ENCODE results near the gene ZNF197. TPM values are rescaled to one million over a fixed set of nuclear protein-coding genes. Genes with fewer than 3 reads are reported as not detected.

ZNF197 gene
- total and polyA plus RNA-seq, 5 donors = 6.7 to 15.8 (median 13.8) TPM

Other genes with a start within 250 kb of the ZNF197 start
- 10 to 100 TPM; 14.2 to 15.6 (median 14.9) TPM for gene ZNF445, start 147.4 kb upstream of the ZNF197 start, total RNA-seq
- gene ZNF445, start 147.4 kb upstream of the ZNF197 start, polyA plus RNA-seq = 5.7 TPM
- 1 to 10 TPM; 2.9 to 3.6 (median 3.3) TPM for gene ZKSCAN7, start 69.8 kb upstream of the ZNF197 start, total RNA-seq
- 1.9 TPM for gene ZKSCAN7, start 69.8 kb upstream of the ZNF197 start, polyA plus RNA-seq
- 1 to 10 TPM; 1.5 to 2.3 (median 2.0) TPM for gene ZNF660, start 40.1 kb upstream of the ZNF197 start, total RNA-seq
- gene ZNF660, start 40.1 kb upstream of the ZNF197 start, polyA plus RNA-seq = 1.0 TPM
- 10 to 100 TPM in 1 of 4 donors, 1 to 10 TPM in 3; 6.1 to 12.7 (median 7.7) TPM for gene ZNF35, start 23.7 kb downstream of the ZNF197 start, total RNA-seq
- 3.5 TPM for gene ZNF35, start 23.7 kb downstream of the ZNF197 start, polyA plus RNA-seq
- 1 to 10 TPM; 3.4 to 4.6 (median 4.0) TPM for gene ZNF502, start 87.6 kb downstream of the ZNF197 start, total RNA-seq
- 2.0 TPM for gene ZNF502, start 87.6 kb downstream of the ZNF197 start, polyA plus RNA-seq
- 1 to 10 TPM; 4.1 to 6.3 (median 5.7) TPM for gene ZNF501, start 104.6 kb downstream of the ZNF197 start, total RNA-seq
- gene ZNF501, start 104.6 kb downstream of the ZNF197 start, polyA plus RNA-seq = 1.9 TPM
- gene KIAA1143, start 136.6 kb downstream of the ZNF197 start, total RNA-seq = 10 to 100 TPM; 26.9 to 31.6 (median 28.8) TPM
- 17.2 TPM for gene KIAA1143, start 136.6 kb downstream of the ZNF197 start, polyA plus RNA-seq
- 1 to 10 TPM in 2 of 4 donors, under 1 TPM in 2; 0.25 to 1.3 (median 0.71) TPM for gene KIF15, start 136.8 kb downstream of the ZNF197 start, total RNA-seq
- 0.29 TPM for gene KIF15, start 136.8 kb downstream of the ZNF197 start, polyA plus RNA-seq
- gene TMEM42, start 236.9 kb downstream of the ZNF197 start, total RNA-seq = 10 to 100 TPM in 3 of 4 donors, 1 to 10 TPM in 1; 8.4 to 12.7 (median 10.9) TPM
- 13.6 TPM for gene TMEM42, start 236.9 kb downstream of the ZNF197 start, polyA plus RNA-seq
- gene TGM4, start 249.6 kb downstream of the ZNF197 start, total RNA-seq = not detected
- gene TGM4, start 249.6 kb downstream of the ZNF197 start, polyA plus RNA-seq = not detected